GM18508 (cell line): ENCODE results near the gene GRIA3.
"Not testable (repeated sequence)": the region's sequence is repeated elsewhere in the genome, so short reads cannot be mapped to it uniquely, and the experiment has no call there.

Source experiments
- ATAC-seq: cut with Tn5 transposase; IDR thresholded peaks from one replicate; pipeline ENCODE4 v1.9.1; 2021; ENCODE audit warnings: moderate number of reproducible peaks; ENCODE audit not compliant: insufficient read depth, unreplicated experiment

Gene GRIA3

GRCh38 chrX:123267220-123267619, 83.1 kb downstream of the GRIA3 start:
- no peak for ATAC-seq

- no peak for ATAC-seq
Measured at GRCh38 chrX:123271902-123272301, 87.8 kb downstream of the GRIA3 start.

- no peak for ATAC-seq
Measured at GRCh38 chrX:123272630-123273029, 88.6 kb downstream of the GRIA3 start.

- ATAC-seq, result no peak
Measured at GRCh38 chrX:123274796-123275195, 90.7 kb downstream of the GRIA3 start.

- ATAC-seq, result no peak
Measured at GRCh38 chrX:123277347-123277746, 93.3 kb downstream of the GRIA3 start.

- ATAC-seq, result no peak
Measured at GRCh38 chrX:123277821-123278220, 93.7 kb downstream of the GRIA3 start.

GRCh38 chrX:123282241-123282640, 98.2 kb downstream of the GRIA3 start:
- no peak for ATAC-seq

DNA sequence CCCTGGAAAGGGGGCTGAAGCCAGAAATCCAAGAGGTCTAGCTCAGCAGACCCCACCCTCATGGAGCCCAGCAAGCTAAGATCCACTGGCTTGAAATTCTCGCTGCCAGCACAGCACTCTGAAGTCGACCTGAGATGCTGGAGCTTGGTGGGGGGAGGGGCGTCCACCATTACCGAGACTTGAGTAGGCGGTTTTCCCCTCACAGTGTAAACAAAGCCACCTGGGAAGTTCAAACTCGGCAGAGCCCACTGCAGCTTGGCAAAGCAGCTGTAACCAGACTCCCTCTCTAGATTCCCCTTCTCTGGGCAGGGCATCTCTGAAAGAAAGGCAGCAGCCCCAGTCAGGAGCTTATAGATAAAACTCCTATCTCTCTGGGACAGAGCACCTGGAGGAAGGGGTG, 99.3 kb downstream of the GRIA3 start:
- not testable (repeated sequence) for ATAC-seq

DNA sequence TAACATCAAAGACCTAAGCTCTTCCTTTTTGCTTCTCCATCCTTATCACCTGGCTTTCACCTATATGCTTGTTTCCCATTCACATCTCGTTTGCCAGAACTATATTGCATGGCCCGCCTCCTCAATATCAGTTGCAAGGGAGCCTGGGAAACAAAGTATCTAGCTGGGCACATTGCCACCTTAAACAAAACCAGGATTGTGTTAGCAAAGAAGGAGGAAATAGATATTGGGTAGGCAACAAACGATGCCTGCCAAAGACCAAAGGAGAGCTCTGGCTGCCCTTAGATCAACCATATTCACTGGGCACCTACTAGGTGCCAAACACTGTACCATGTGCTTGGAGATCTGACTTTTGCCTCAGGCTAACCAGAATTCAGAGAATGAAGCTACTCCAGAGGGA, 107.5 kb downstream of the GRIA3 start:
- no peak for ATAC-seq

- no peak for ATAC-seq
Measured at GRCh38 chrX:123298026-123298425, 113.9 kb downstream of the GRIA3 start.

GRCh38 chrX:123303429-123303828, 119.4 kb downstream of the GRIA3 start:
- no peak for ATAC-seq

GRCh38 chrX:123308658-123309057, 124.6 kb downstream of the GRIA3 start:
- ATAC-seq, result no peak

GRCh38 chrX:123310112-123310511, 126.0 kb downstream of the GRIA3 start:
- ATAC-seq, result no peak

GRCh38 chrX:123311486-123311885, 127.4 kb downstream of the GRIA3 start:
- no peak for ATAC-seq

- no peak for ATAC-seq
Measured at GRCh38 chrX:123313486-123313885, 129.4 kb downstream of the GRIA3 start.

DNA sequence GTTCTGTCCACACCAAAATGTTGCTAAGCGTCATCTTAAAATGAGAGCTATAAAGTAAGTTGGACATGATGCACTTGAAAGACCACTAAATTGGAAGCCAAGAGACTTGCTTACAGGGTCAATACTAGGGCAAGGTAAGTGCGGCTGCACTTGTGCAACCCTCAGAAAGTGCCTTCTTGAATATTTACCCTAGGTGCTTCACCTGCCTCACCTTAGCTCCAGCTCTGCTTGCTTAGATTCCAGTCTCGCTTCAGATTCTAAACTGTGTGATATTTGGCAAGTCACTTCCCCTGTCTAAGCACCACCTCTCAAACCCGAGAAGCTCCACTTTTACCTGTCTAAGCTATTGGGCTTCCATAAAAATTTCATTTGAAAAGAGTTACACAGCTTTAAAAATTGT, 136.5 kb downstream of the GRIA3 start:
- no peak for ATAC-seq

DNA sequence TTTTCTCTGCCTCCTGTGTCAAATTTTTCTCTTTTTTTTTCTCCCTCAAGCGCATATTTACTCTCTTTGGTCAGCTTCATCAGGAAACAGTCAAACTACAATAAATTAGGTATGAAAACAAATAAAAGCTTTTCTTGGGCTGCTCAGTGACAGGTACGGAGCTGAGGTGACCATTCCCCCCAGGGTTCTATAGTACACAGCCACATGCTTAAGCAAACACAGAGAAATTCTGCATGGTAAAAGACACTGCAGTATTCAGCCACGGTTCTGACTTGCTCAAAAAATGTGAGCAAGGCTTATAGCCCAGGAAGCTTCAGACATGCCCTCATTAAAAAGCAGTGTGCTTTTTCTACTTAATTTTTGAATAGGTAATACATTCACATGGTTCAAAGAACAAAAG, 138.5 kb downstream of the GRIA3 start:
- no peak for ATAC-seq

DNA sequence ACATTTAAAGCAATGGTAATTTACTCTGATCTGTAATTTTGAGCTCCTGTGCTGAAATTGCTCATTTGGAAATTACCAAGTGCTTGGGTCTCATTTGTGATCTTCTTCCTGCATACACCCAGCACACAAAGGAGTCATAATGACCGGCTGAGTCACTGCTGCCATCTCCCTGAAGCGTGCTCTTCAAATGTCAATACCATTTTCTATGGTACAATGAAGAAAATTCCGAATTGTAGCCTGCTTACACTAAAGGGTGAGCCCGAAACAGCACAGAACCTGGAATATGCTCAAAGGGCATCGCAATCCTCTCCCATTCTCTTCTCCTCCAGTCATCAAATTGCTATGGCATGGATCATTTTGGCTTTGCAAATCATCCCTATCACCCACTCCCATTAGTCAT, 140.5 kb downstream of the GRIA3 start:
- ATAC-seq, result peak; percentile 67

DNA sequence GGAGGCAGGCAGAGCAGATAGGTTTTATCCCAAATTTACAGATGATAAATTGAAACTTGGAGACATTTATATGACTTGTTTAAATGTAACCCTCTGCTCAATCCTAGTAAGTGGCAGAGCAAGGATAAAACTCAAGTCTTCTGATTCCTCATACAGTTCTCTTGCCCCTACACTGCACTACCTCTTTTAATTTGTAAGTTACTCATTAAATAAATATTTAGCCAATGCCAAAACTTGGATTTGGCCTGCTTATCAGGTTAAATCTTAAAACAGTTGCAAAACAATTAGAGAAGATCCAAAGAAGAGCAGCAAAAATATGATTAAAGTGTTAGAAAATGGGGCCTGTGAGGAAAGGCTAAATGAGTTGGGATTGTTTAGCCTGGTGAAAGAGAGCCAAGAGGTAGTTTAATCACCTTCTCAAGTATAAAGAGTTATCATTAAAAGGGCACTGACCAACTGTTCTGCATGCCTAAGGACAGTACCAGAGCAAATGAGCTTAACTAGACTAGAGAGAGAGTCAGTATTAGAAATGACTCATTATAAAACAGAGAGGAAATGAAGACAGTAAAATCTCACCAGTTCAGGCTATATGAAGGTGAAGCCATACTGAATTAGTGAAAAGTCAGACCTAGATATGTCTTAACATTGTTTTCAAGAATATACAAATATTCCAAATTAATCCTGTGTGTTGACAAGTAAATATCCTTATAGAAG, 146.3 kb downstream of the GRIA3 start:
- peak; percentile 88 for ATAC-seq

DNA sequence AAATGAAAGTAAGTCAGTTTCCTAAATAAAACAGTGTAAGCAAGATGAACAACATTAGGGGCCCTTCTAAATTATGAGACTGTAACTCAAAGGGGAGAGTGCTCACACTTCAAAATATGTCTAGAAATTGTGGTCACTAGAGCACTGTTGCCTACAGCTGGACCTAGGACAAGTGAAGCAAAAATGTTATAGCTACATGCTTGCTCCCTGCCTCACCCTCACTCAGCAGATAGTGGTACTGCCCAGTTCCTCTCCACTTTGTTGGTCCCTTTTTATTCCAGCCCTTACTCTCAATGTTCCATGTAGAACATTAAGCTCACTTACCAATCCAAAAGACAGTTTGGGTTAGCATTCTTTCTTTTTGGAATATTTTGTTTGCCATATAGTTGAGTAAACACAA, 147.3 kb downstream of the GRIA3 start:
- no peak for ATAC-seq

DNA sequence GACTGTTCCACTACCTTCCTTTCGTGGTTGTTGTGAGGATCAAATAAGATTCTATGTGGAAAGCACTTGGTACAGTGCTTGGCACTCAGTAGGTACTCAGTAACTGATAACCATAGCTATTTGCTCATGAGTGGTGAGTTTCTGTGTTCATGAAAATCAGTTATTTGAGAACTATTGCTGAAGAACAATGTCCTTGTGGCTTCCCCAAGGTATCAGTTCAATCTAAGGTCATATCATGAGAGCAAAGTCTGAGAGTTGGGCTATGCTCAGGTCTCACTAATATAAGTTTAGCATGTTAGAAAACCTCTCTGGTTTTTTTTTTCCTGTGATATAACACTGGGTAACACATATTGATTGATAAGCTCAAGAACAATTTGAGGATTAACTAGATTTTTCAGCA, 147.8 kb downstream of the GRIA3 start:
- ATAC-seq, result peak; percentile 43

- ATAC-seq, result no peak
Measured at GRCh38 chrX:123336666-123337065, 152.6 kb downstream of the GRIA3 start.
